SK-N-SH treated with all-trans-retinoic acid at 6 μM for 48 hours (cell line): ENCODE measurements around the gene LBX1.

ENCODE experiments used
- ATAC-seq: fragments of 200-7000 bp; cut with Tn5 transposase; 3 replicates; pipeline ENCODE4 v1.9.1; 2020; ENCODE audit warnings: mild to moderate bottlenecking, moderate library complexity
- ARNTL ChIP-seq: fragments of 450-650 bp; formaldehyde crosslinking; IDR thresholded peaks from 2 replicates; pipeline ENCODE4 v1.5.0; 2020; ENCODE audit warnings: low read depth, mild to moderate bottlenecking, moderate library complexity, borderline replicate concordance
- BACH2 ChIP-seq: fragments of 250-450 bp; sonication (Bioruptor Pico); IDR thresholded peaks from 2 replicates; pipeline ENCODE4 v1.9.0; 2021; ENCODE audit warnings: mild to moderate bottlenecking, borderline replicate concordance
- CREB5 ChIP-seq: fragments of 250-450 bp; sonication (Bioruptor Pico); IDR thresholded peaks from 2 replicates; pipeline ENCODE4 v1.5.1; 2020; ENCODE audit warnings: low read depth, mild to moderate bottlenecking, moderate library complexity
- CSDC2 ChIP-seq: fragments of 250-450 bp; sonication (Bioruptor Pico); IDR thresholded peaks from 2 replicates; pipeline ENCODE4 v1.5.0; 2020; ENCODE audit warnings: mild to moderate bottlenecking, moderate library complexity
- CSRNP3 ChIP-seq: fragments of 250-450 bp; sonication (Bioruptor Pico); IDR thresholded peaks from 2 replicates; pipeline ENCODE4 v1.5.1; 2021; ENCODE audit warnings: mild to moderate bottlenecking, moderate library complexity
- ESRRG ChIP-seq: fragments of 250-450 bp; sonication (Bioruptor Pico); IDR thresholded peaks from 2 replicates; pipeline ENCODE4 v1.6.1; 2021; ENCODE audit warnings: mild to moderate bottlenecking
- GLIS3 ChIP-seq: fragments of 250-450 bp; sonication (Bioruptor Pico); IDR thresholded peaks from 2 replicates; pipeline ENCODE4 v1.5.0; 2020; ENCODE audit warnings: mild to moderate bottlenecking, moderate library complexity
- ISL1 ChIP-seq: fragments of 250-450 bp; sonication (Bioruptor Pico); IDR thresholded peaks from 2 replicates; pipeline ENCODE4 v2.1.2; 2022; ENCODE audit warnings: mild to moderate bottlenecking, moderate library complexity
- OSR1 ChIP-seq: fragments of 250-450 bp; sonication (Bioruptor Pico); IDR thresholded peaks from 2 replicates; pipeline ENCODE4 v1.8.0; 2022; ENCODE audit warnings: moderate library complexity, mild to moderate bottlenecking, inconsistent platforms
- PATZ1 ChIP-seq: fragments of 250-450 bp; sonication (Bioruptor Pico); IDR thresholded peaks from 2 replicates; pipeline ENCODE4 v1.8.0; 2020; ENCODE audit warnings: mild to moderate bottlenecking, moderate library complexity, borderline replicate concordance
- PPARA ChIP-seq: fragments of 250-450 bp; sonication (Bioruptor Pico); IDR thresholded peaks from 2 replicates; pipeline ENCODE4 v1.5.0; 2020; ENCODE audit warnings: mild to moderate bottlenecking, borderline replicate concordance
- RARB ChIP-seq: fragments of 250-450 bp; sonication (Bioruptor Pico); IDR thresholded peaks from 2 replicates; pipeline ENCODE4 v1.8.0; 2021; ENCODE audit warnings: mild to moderate bottlenecking, moderate library complexity
- SNAI2 ChIP-seq: fragments of 250-450 bp; sonication (Bioruptor Pico); IDR thresholded peaks from 2 replicates; pipeline ENCODE4 v1.5.0; 2020; ENCODE audit warnings: mild to moderate bottlenecking, moderate library complexity
- TCF4 ChIP-seq: fragments of 250-450 bp; sonication (Bioruptor Pico); IDR thresholded peaks from 2 replicates; pipeline ENCODE4 v1.8.0; 2021; ENCODE audit warnings: mild to moderate bottlenecking, moderate library complexity, borderline replicate concordance
- TSHZ2 ChIP-seq: fragments of 250-450 bp; sonication (Bioruptor Pico); IDR thresholded peaks from 2 replicates; pipeline ENCODE4 v1.5.0; 2020; ENCODE audit warnings: mild to moderate bottlenecking, moderate library complexity
- ZC3H10 ChIP-seq: fragments of 250-450 bp; sonication (Bioruptor Pico); IDR thresholded peaks from 2 replicates; pipeline ENCODE4 v1.5.1; 2021; ENCODE audit warnings: mild to moderate bottlenecking, moderate library complexity
- ZFP3 ChIP-seq: fragments of 250-450 bp; sonication (Bioruptor Pico); IDR thresholded peaks from 2 replicates; pipeline ENCODE4 v1.5.0; 2020; ENCODE audit warnings: mild to moderate bottlenecking, moderate library complexity
- ZFP30 ChIP-seq: fragments of 450-650 bp; formaldehyde crosslinking; IDR thresholded peaks from 2 replicates; pipeline ENCODE4 v1.5.0; 2022; ENCODE audit warnings: mild to moderate bottlenecking, moderate library complexity
- ZNF565 ChIP-seq: fragments of 450-650 bp; formaldehyde crosslinking; conservative IDR thresholded peaks from 2 replicates; pipeline ENCODE4 v1.5.0; 2020; ENCODE audit warnings: low read depth, mild to moderate bottlenecking, moderate library complexity
- ZNF70 ChIP-seq: fragments of 450-650 bp; formaldehyde crosslinking; IDR thresholded peaks from 2 replicates; pipeline ENCODE4 v1.5.0; 2020; ENCODE audit warnings: mild to moderate bottlenecking, moderate library complexity
- ZNF8 ChIP-seq: fragments of 450-650 bp; formaldehyde crosslinking; IDR thresholded peaks from 2 replicates; pipeline ENCODE4 v1.5.0; 2020; ENCODE audit warnings: mild to moderate bottlenecking, moderate library complexity

The LBX1 gene, protein sequence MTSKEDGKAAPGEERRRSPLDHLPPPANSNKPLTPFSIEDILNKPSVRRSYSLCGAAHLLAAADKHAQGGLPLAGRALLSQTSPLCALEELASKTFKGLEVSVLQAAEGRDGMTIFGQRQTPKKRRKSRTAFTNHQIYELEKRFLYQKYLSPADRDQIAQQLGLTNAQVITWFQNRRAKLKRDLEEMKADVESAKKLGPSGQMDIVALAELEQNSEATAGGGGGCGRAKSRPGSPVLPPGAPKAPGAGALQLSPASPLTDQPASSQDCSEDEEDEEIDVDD

GRCh38 chr10:101229266-101230182, at the start of gene LBX1:
LBX1 (minus strand) TSS chr10:101229463; CDS start chr10:101228815, 648 bp downstream.
- TF ChIP-seq ARNTL (CRISPR knock-in tag) (no peak), ESRRG (CRISPR knock-in tag) (no peak), ZFP30 (CRISPR knock-in tag) (no peak), ISL1 (CRISPR knock-in tag) (no peak), ZC3H10 (no peak), TCF4 (CRISPR knock-in tag) (no peak), RARB (CRISPR knock-in tag) (no peak), PPARA (CRISPR knock-in tag) (no peak), ZNF8 (CRISPR knock-in tag) (no peak), CSRNP3 (no peak), GLIS3 (CRISPR knock-in tag) (no peak), OSR1 (CRISPR knock-in tag) (no peak), PATZ1 (CRISPR knock-in tag) (no peak), SNAI2 (no peak), BACH2 (CRISPR knock-in tag) (no peak), ZFP3 (no peak)
- ATAC-seq = no peak

DNA sequence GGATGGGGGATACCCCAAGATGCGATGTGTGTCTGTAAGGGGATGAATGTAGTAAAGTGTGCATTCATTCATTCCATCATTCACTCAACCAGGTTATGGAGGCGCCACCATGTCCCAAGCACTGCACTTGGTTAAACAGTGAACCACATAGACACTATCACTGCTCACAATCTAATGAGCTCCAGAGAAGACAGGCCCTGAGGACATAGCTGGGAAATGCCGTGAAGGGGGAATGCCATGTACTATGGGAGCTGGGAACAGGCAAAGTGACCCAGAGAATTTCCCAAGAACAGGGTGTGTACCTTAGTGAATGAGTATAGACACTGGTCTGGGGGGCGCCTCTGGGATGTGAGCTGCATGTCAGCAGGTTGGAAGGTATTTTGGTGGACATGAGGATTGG, 44.5 kb upstream of the LBX1 start:
- ATAC-seq = no peak

DNA sequence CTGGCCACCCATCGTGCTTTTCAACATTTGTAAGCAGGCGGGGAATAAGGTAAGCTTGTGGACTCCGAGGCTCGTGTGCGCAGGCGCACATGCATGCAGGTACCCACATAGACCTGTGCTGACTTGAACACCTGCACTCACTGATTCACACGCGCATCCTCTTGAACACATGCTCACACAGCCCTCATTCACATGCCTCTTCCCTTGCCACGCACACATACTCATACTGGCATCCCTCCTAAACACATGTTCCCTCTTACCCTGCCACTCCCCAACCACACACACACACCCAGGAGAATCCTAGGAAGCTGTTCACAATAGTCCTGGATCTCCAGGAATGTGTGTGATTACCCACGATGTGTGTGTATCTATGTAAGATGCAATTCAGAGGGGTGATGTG, 44.1 kb upstream of the LBX1 start:
- ATAC-seq = no peak
- no peak for TF ChIP-seq CSDC2 (CRISPR knock-in tag)
- TF ChIP-seq OSR1 (CRISPR knock-in tag) = no peak
- no peak for TF ChIP-seq ZNF565 (CRISPR knock-in tag)
- no peak for TF ChIP-seq ZNF8 (CRISPR knock-in tag)
- TF ChIP-seq TSHZ2 (CRISPR knock-in tag) = no peak
- no peak for TF ChIP-seq ESRRG (CRISPR knock-in tag)
- no peak for TF ChIP-seq CREB5
- no peak for TF ChIP-seq ZNF70 (CRISPR knock-in tag)

More for the DNA sequence above, 44.5 kb upstream of the LBX1 start:
- no peak for TF ChIP-seq GLIS3 (CRISPR knock-in tag)
